A549 (cell line): ENCODE results near the gene FRMD4A. TPM values are rescaled to one million over a fixed set of nuclear protein-coding genes. Genes with fewer than 3 reads are reported as not detected.

ENCODE experiments used
- ATAC-seq, 2 experiments: fragments of 200-7000 bp in 1 of 2; fragments of >200 bp in 1 of 2; cut with Nextera tagmentation in 1 of 2; cut with Tn5 transposase in 1 of 2; 3 replicates each; pipeline versions ENCODE4 v1.8.0 to v1.9.1; 2018 to 2020; ENCODE audit warnings: mild to moderate bottlenecking in 1 of 2, moderate library complexity in 1 of 2
- CTCF ChIA-PET: fragments of 300-600 bp; sonication (Branson Sonifier 250); formaldehyde crosslinking; extraction: SDS; loops from one replicate; lab custom pipeline; 2021; ENCODE audit warnings: antibody characterized with exemption, inconsistent platforms; lab: Yijun Ruan, JAX
- POLR2A ChIA-PET: fragments of 350-600 bp; formaldehyde crosslinking; extraction: SDS; loops from one replicate; lab custom pipeline; 2021; ENCODE audit warnings: antibody characterized with exemption, inconsistent platforms; lab: Yijun Ruan, JAX
- DNase-seq, 2 experiments: peaks; one replicate each; pipeline versions ENCODE4 v3.0.0 to v3.0.0-alpha.2; 2011 to 2016; ENCODE audit warnings: low read depth in 1 of 2, low spot score in 1 of 2
- FAIRE-seq: peaks from 2 replicates; lab custom pipeline; 2011; peaks lifted over from hg19 to GRCh38; lab: Jason Lieb, UNC
- H3K27ac ChIP-seq, 2 experiments: fragments of >200 bp; sonication (Bioruptor Twin); formaldehyde crosslinking; 3 replicates each; pipeline ENCODE4 v1.5.1; 2016 to 2017
- H3K4me1 ChIP-seq: fragments of >200 bp; sonication (Bioruptor Twin); formaldehyde crosslinking; 3 replicates; pipeline ENCODE4 v1.6.1; 2016
- H3K4me2 ChIP-seq: fragments of >200 bp; sonication (Bioruptor Twin); formaldehyde crosslinking; 3 replicates; pipeline ENCODE4 v1.6.1; 2016
- H3K4me3 ChIP-seq: fragments of >200 bp; sonication (Bioruptor Twin); formaldehyde crosslinking; 3 replicates; pipeline ENCODE4 v1.5.1; 2016
- H3K9me3 ChIP-seq: fragments of >200 bp; sonication (Bioruptor Twin); formaldehyde crosslinking; 3 replicates; pipeline ENCODE4 v1.6.1; 2016
- ATOH8 ChIP-seq: fragments of 250-450 bp; sonication (Bioruptor Pico); IDR thresholded peaks from 2 replicates; pipeline ENCODE4 v1.5.0; 2020; ENCODE audit warnings: low read depth, mild to moderate bottlenecking, moderate library complexity
- CBX8 ChIP-seq: fragments of 200-600 bp; sonication (generic); IDR thresholded peaks from 2 replicates; pipeline ENCODE4 v1.6.1; 2016
- E2F6 ChIP-seq: IDR thresholded peaks from 2 replicates; pipeline ENCODE4 v1.6.1; 2012; ENCODE audit warnings: low read depth, borderline replicate concordance
- EHF ChIP-seq: fragments of 250-450 bp; sonication (Bioruptor Pico); IDR thresholded peaks from 2 replicates; pipeline ENCODE4 v1.5.0; 2020; ENCODE audit warnings: mild to moderate bottlenecking
- EHMT2 ChIP-seq: fragments of 200-600 bp; sonication (generic); IDR thresholded peaks from 2 replicates; pipeline ENCODE4 v1.6.1; 2016; ENCODE audit warnings: antibody characterized with exemption, low read depth, mild to moderate bottlenecking, moderate library complexity
- EP300 ChIP-seq, 2 experiments: fragments of >200 bp; sonication (Bioruptor Twin); formaldehyde crosslinking; IDR thresholded peaks; 2 replicates in 1 of 2; 3 replicates in 1 of 2; pipeline ENCODE4 v1.6.1; 2016 to 2017
- FOSB ChIP-seq: fragments of 250-450 bp; sonication (Bioruptor Pico); IDR thresholded peaks from 2 replicates; pipeline ENCODE4 v1.5.0; 2020; ENCODE audit warnings: mild to moderate bottlenecking, moderate library complexity
- FOSL2 ChIP-seq, 2 experiments: fragments of 450-650 bp in 1 of 2; fragments of >200 bp in 1 of 2; sonication (Bioruptor Twin) in 1 of 2; formaldehyde crosslinking; IDR thresholded peaks; 2 replicates each; pipeline versions ENCODE4 v1.5.0 to v1.6.1; 2016 to 2020; ENCODE audit warnings: mild to moderate bottlenecking in 1 of 2, moderate library complexity in 1 of 2
- GATA3 ChIP-seq: IDR thresholded peaks from 2 replicates; pipeline ENCODE4 v1.6.1; 2012; ENCODE audit warnings: borderline replicate concordance
- HDAC2 ChIP-seq: fragments of 200-600 bp; sonication (generic); IDR thresholded peaks from 2 replicates; pipeline ENCODE4 v1.6.1; 2016
- HES2 ChIP-seq: fragments of >200 bp; sonication (Bioruptor Twin); formaldehyde crosslinking; IDR thresholded peaks from 2 replicates; pipeline ENCODE4 v1.6.1; 2016
- HOXB5 ChIP-seq: fragments of 250-450 bp; sonication (Bioruptor Pico); IDR thresholded peaks from 2 replicates; pipeline ENCODE4 v1.5.0; 2020; ENCODE audit warnings: mild to moderate bottlenecking, moderate library complexity
- JUNB ChIP-seq: fragments of >200 bp; sonication (Bioruptor Twin); formaldehyde crosslinking; IDR thresholded peaks from 2 replicates; pipeline ENCODE4 v1.6.1; 2016
- MAFK ChIP-seq: fragments of 450-650 bp; IDR thresholded peaks from 2 replicates; pipeline ENCODE4 v1.6.1; 2014; ENCODE audit not compliant: partially characterized antibody
- NFE2L2 ChIP-seq: fragments of 150-350 bp; conservative IDR thresholded peaks from 2 replicates; pipeline ENCODE4 v1.6.1; 2014; ENCODE audit warnings: low read length
- PBX3 ChIP-seq: IDR thresholded peaks from 2 replicates; pipeline ENCODE4 v1.6.1; 2012
- PHF8 ChIP-seq: fragments of 200-600 bp; sonication (generic); IDR thresholded peaks from 2 replicates; pipeline ENCODE4 v1.6.1; 2016; ENCODE audit warnings: low read depth, mild to moderate bottlenecking, antibody characterized with exemption, moderate library complexity, borderline replicate concordance
- RAD21 ChIP-seq, 2 experiments: fragments of >200 bp in 1 of 2; sonication (Bioruptor Twin) in 1 of 2; formaldehyde crosslinking in 1 of 2; IDR thresholded peaks in 1 of 2; conservative IDR thresholded peaks in 1 of 2; 2 replicates in 1 of 2; 3 replicates in 1 of 2; pipeline ENCODE4 v1.6.1; 2012 to 2018; ENCODE audit warnings: inconsistent platforms in 1 of 2
- RCOR1 ChIP-seq: fragments of 150-350 bp; IDR thresholded peaks from 2 replicates; pipeline ENCODE4 v1.6.1; 2014; ENCODE audit warnings: antibody characterized with exemption, low read length, low read depth
- REST ChIP-seq: fragments of 200-600 bp; sonication (generic); IDR thresholded peaks from 2 replicates; pipeline ENCODE4 v1.6.1; 2016; ENCODE audit warnings: antibody characterized with exemption, mild to moderate bottlenecking, moderate library complexity
- RFX5 ChIP-seq: fragments of 450-650 bp; IDR thresholded peaks from 2 replicates; pipeline ENCODE4 v1.7.1; 2014; ENCODE audit warnings: antibody characterized with exemption, mild to moderate bottlenecking, moderate library complexity
- SMC3 ChIP-seq: fragments of >200 bp; sonication (Bioruptor Twin); formaldehyde crosslinking; IDR thresholded peaks from 3 replicates; pipeline ENCODE4 v1.6.1; 2018; ENCODE audit warnings: inconsistent platforms
- SREBF2 ChIP-seq: fragments of 450-650 bp; IDR thresholded peaks from 2 replicates; pipeline ENCODE4 v1.6.1; 2014; ENCODE audit warnings: mild to moderate bottlenecking, moderate library complexity
- WGBS: methylation state at CpG from one replicate; pipeline ENCODE4 v1.1.6; 2017; ENCODE audit errors: missing lambda C conversion rate; 5-methylcytosine and 5-hydroxymethylcytosine counted together
- polyA plus RNA-seq, 4 experiments: library from polyadenylated mRNA; depleted of rRNA in 3 of 4; stranded (reverse); fragments of >200 nt; fragmentation: RNase III in 1 of 4; extraction: RNeasy Plus Mini Kit Qiagen cat#74134 plus additional on column Dnase treatment in 1 of 4; gene quantifications; 2 replicates in 3 of 4; 3 replicates in 1 of 4; pipeline ENCODE4 v1.2.3, GENCODE V29; 2011 to 2017

Gene FRMD4A
- polyA plus RNA-seq, 2 of the 4 experiments (the other 2 are of a cell fraction) = 2.5 to 4.7 TPM

- no peak for DNase-seq
- POLR2A ChIA-PET = no interaction called here
- no peak for ATAC-seq
- CTCF ChIA-PET = no interaction called here
- Histone ChIP-seq H3K4me2 (no peak overlapping the region), H3K9me3 (no peaks in the 10 kb centered on the region), H3K27ac (no peak overlapping the region), H3K4me1 (no peaks in the 10 kb centered on the region), H3K4me3 (no peak overlapping the region)
- no peak for FAIRE-seq
- 65% methylated on average over 4 of the region's 4 CpGs for WGBS
- TF ChIP-seq RAD21 (conservative IDR thresholded peaks at IDR 0.05 in 1 of 2, IDR thresholded peaks at IDR 0.05 in 1 of 2) = no peak
Measured at GRCh38 chr10:13908475-13908874, 422.2 kb downstream of the FRMD4A start.

GRCh38 chr10:13907570-13907969 is 423.2 kb downstream of the FRMD4A start:
- ATAC-seq (no peak), FAIRE-seq (no peak), DNase-seq (no peak)
- Histone ChIP-seq H3K4me1 (no peaks in the 10 kb centered on the region), H3K4me2 (no peak overlapping the region), H3K27ac (no peak overlapping the region), H3K4me3 (no peak overlapping the region), H3K9me3 (no peaks in the 10 kb centered on the region)
- 49% methylated on average over 6 of the region's 6 CpGs for WGBS
- ChIA-PET CTCF (no interaction called here), POLR2A (no interaction called here)
- TF ChIP-seq RCOR1 = no peak
- TF ChIP-seq REST = no peak
- no peak for TF ChIP-seq FOSB (CRISPR knock-in tag)
- no peak for TF ChIP-seq EHF (CRISPR knock-in tag)
- no peak for TF ChIP-seq CBX8
- no peak for TF ChIP-seq HOXB5
- no peak for TF ChIP-seq ATOH8 (CRISPR knock-in tag)
- no peak for TF ChIP-seq JUNB
- no peak for TF ChIP-seq GATA3
- no peak for TF ChIP-seq SMC3
- no peak for TF ChIP-seq SREBF2
- TF ChIP-seq PBX3 = no peak
- no peak for TF ChIP-seq RFX5
- no peak for TF ChIP-seq E2F6
- TF ChIP-seq HES2 = no peak
- no peak for TF ChIP-seq FOSL2 (IDR thresholded peaks at IDR 0.05)
- TF ChIP-seq FOSL2 (CRISPR knock-in tag; IDR thresholded peaks at IDR 0.05) = no peak
- TF ChIP-seq PHF8 = no peak

- Histone ChIP-seq H3K4me2 (no peak overlapping the region), H3K4me3 (no peak overlapping the region), H3K27ac (no peak overlapping the region), H3K4me1 (no peaks in the 10 kb centered on the region), H3K9me3 (no peaks in the 10 kb centered on the region)
- POLR2A ChIA-PET = no interaction called here
- TF ChIP-seq SREBF2 (no peak), EHMT2 (no peak), GATA3 (no peak), HDAC2 (no peak), MAFK (no peak), EP300 (IDR thresholded peaks at IDR 0.05) (no peak), NFE2L2 (no peak), CBX8 (no peak)
- ATAC-seq (no peak), DNase-seq (no peak), FAIRE-seq (no peak)
- CTCF ChIA-PET = interaction anchor here (1.3 kb wide), 1 partner anchor 8 kb away, joined by 3 read pairs; no protein-coding TSS in a partner anchor
- WGBS = 83% methylated on average over 1 of the region's 1 CpG
Measured at GRCh38 chr10:13905281-13905680, 425.4 kb downstream of the FRMD4A start.
